GM12864 (cell line): ENCODE data around the gene MTX1.

Source experiments
- DNase-seq: peaks from one replicate; pipeline ENCODE4 v3.0.0-alpha.2; 2011; ENCODE audit warnings: low read depth
- H3K4me3 ChIP-seq: 2 replicates; pipeline ENCODE4 v1.5.1; 2011; ENCODE audit warnings: mild to moderate bottlenecking, low read depth, low read length, control low read depth
- CTCF ChIP-seq: IDR thresholded peaks from 2 replicates; pipeline ENCODE4 v1.5.1; 2011; ENCODE audit warnings: low read depth, mild to moderate bottlenecking, moderate library complexity, low read length, control low read depth, inconsistent platforms; ENCODE audit errors: missing control alignments

The MTX1 gene

GRCh38 chr1:155195201-155196102 lies 13.0 kb upstream of the MTX1 start:
- TF ChIP-seq CTCF: no peak
- no peak for DNase-seq
- no peak overlapping the region; the same call in 1 of the 2 replicates for H3K4me3 ChIP-seq

DNA sequence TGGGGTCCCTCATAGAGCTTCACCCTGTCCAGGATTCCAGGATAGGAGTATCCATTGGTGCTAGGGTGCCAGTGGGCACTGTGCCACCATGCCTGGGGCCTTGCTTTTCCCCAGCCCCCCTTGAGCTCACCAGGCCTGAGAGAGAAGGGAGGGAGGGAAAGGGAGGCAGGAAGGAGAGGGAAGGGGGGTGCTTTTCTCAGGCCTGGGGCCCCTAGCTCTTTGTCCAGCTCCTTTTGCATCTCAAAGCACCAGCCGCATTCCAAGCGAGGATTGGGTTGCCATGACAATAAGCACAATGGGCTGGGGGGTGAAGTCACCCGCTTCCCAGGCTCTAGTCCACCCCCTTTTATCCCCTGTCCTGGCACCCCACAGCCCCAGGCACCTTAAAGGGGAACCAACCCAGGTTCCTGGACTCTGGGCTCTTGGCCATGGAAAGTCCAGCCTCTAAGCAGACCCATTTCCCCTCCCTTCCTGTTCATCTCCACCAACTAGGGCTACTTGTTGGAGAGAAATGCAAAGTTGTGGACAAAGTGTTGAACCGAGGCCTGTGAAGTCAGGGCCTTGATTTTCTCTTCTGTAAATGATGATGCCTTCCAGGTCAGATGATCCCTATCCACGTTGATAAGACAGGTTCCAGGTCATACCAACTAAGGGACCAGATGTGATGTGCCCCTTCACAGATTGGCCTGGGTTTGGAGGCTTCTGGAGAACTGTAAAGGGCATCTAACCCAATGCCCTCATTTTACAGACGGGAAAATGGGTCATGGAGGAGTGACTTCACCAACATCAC lies 12.2 kb upstream of the MTX1 start:
- no peak overlapping the region for H3K4me3 ChIP-seq
- DNase-seq: no peak
- TF ChIP-seq CTCF: no peak

- no peak for TF ChIP-seq CTCF
- DNase-seq: no peak
- no peak overlapping the region for H3K4me3 ChIP-seq
Observed at GRCh38 chr1:155196893-155197638, 11.4 kb upstream of the MTX1 start.

- TF ChIP-seq CTCF: no peak
- no peak for DNase-seq
- H3K4me3 ChIP-seq: no peak overlapping the region
Observed at GRCh38 chr1:155197901-155198546, 10.5 kb upstream of the MTX1 start.

GRCh38 chr1:155198547-155198906 lies 10.0 kb upstream of the MTX1 start:
- H3K4me3 ChIP-seq: no peak overlapping the region
- no peak for DNase-seq
- no peak for TF ChIP-seq CTCF

- TF ChIP-seq CTCF: no peak
- H3K4me3 ChIP-seq: no peak overlapping the region
- DNase-seq: no peak
Observed at GRCh38 chr1:155199792-155200191, 8.7 kb upstream of the MTX1 start.
